Neural progenitor cell (in vitro differentiated cells): ENCODE data around the gene GHR. TPM values are rescaled to one million over a fixed set of nuclear protein-coding genes. Genes with fewer than 3 reads are reported as not detected.

Experiments used
- DNase-seq: peaks from one replicate; pipeline ENCODE4 v3.0.0-alpha.2; 2016; ENCODE audit warnings: low spot score
- H2AFZ ChIP-seq: fragments of 200-600 bp; sonication (generic); replicated peaks from 2 replicates; pipeline ENCODE4 v1.6.1; 2016; ENCODE audit warnings: antibody characterized with exemption
- H3F3A ChIP-seq: fragments of 200-600 bp; sonication (generic); 2 replicates; pipeline ENCODE4 v1.6.1; 2016; ENCODE audit warnings: antibody characterized with exemption, low read depth
- H3K27ac ChIP-seq: fragments of 200-600 bp; sonication (generic); 2 replicates; pipeline ENCODE4 v1.5.1; 2016; ENCODE audit warnings: mild to moderate bottlenecking
- H3K27me3 ChIP-seq: fragments of 200-600 bp; sonication (generic); 2 replicates; pipeline ENCODE4 v1.6.1; 2016; ENCODE audit warnings: mild to moderate bottlenecking, moderate library complexity
- H3K36me3 ChIP-seq: fragments of 200-600 bp; sonication (generic); 2 replicates; pipeline ENCODE4 v1.5.1; 2016
- H3K4me1 ChIP-seq: fragments of 200-600 bp; sonication (generic); 2 replicates; pipeline ENCODE4 v1.6.1; 2016; ENCODE audit warnings: mixed run types
- H3K4me2 ChIP-seq: fragments of 200-600 bp; sonication (generic); 2 replicates; pipeline ENCODE4 v1.6.1; 2016
- H3K4me3 ChIP-seq: fragments of 200-600 bp; sonication (generic); 2 replicates; pipeline ENCODE4 v1.5.1; 2016
- H3K79me2 ChIP-seq: fragments of 200-600 bp; sonication (generic); 2 replicates; pipeline ENCODE4 v1.6.1; 2016; ENCODE audit warnings: low read depth
- H3K9ac ChIP-seq: fragments of 200-600 bp; sonication (generic); 2 replicates; pipeline ENCODE4 v1.6.1; 2016
- H3K9me3 ChIP-seq: fragments of 200-600 bp; sonication (generic); 2 replicates; pipeline ENCODE4 v1.5.1; 2016; ENCODE audit warnings: low read depth
- H4K20me1 ChIP-seq: fragments of 200-600 bp; sonication (generic); 2 replicates; pipeline ENCODE4 v1.6.1; 2016; ENCODE audit warnings: low read depth
- H3K27ac Mint-ChIP-seq: 3 replicates; pipeline ENCODE4 v1.8.0; 2021; ENCODE audit warnings: mixed read lengths
- H3K27me3 Mint-ChIP-seq: 2 replicates; pipeline ENCODE4 v1.8.0; 2022; ENCODE audit warnings: low read depth, mild to moderate bottlenecking, inconsistent platforms, moderate library complexity, mixed read lengths; ENCODE audit not compliant: insufficient read depth
- H3K36me3 Mint-ChIP-seq: 3 replicates; pipeline ENCODE4 v1.8.0; 2021; ENCODE audit warnings: mixed read lengths
- H3K4me1 Mint-ChIP-seq: 3 replicates; pipeline ENCODE4 v1.8.0; 2021; ENCODE audit warnings: mixed read lengths
- H3K4me3 Mint-ChIP-seq: 3 replicates; pipeline ENCODE4 v1.8.0; 2021; ENCODE audit warnings: mild to moderate bottlenecking, moderate library complexity, mixed read lengths
- H3K9me3 Mint-ChIP-seq: 3 replicates; pipeline ENCODE4 v1.8.0; 2020; ENCODE audit warnings: mixed read lengths
- CTCF ChIP-seq: fragments of 200-600 bp; sonication (generic); IDR thresholded peaks from 2 replicates; pipeline ENCODE4 v1.5.1; 2017; ENCODE audit warnings: antibody characterized with exemption, mild to moderate bottlenecking
- EZH2 ChIP-seq: fragments of 200-600 bp; sonication (generic); IDR thresholded peaks from 2 replicates; pipeline ENCODE4 v1.6.1; 2017; ENCODE audit warnings: antibody characterized with exemption, mild to moderate bottlenecking, moderate library complexity
- EZH2phosphoT487 ChIP-seq: fragments of 200-600 bp; sonication (generic); IDR thresholded peaks from 2 replicates; pipeline ENCODE4 v1.6.1; 2017; ENCODE audit warnings: antibody characterized with exemption
- total RNA-seq: library from RNA; depleted of rRNA; stranded (reverse); fragments of >200 nt; gene quantifications from 2 replicates; pipeline ENCODE4 v1.2.3, GENCODE V29; 2015; ENCODE audit warnings: low replicate concordance

The GHR gene
- total RNA-seq, 1 donor from 2014 or later: 0.07 TPM

DNA sequence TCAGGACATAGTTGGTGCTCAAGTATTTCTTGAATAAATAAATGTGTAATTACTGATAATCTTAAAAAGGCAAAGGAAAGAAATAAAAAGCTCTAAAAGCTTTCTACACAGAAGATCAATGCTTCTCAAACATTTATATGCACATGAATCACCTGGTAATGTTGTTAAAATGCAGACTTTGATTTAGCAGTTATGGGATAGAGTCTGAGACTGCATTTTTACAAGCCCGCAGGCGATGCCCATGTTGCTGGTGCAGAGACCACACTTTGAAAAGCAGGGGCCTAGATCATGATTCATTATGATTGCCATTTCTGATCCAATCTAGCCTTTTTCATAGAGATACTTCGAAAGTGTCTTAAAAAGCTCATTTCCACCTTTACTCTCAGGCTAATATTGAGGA, 329.9 kb downstream of the GHR start:
- H2AFZ ChIP-seq: no peak overlapping the region
- no peaks in the 10 kb centered on the region for H4K20me1 ChIP-seq
- H3K4me1 ChIP-seq: no peaks in the 10 kb centered on the region
- TF ChIP-seq CTCF (no peak), EZH2 (no peak), EZH2phosphoT487 (no peak)
- H3K79me2 ChIP-seq: no peaks in the 10 kb centered on the region
- no peak overlapping the region for H3K4me2 ChIP-seq
- Mint-ChIP-seq H3K27ac (no peak overlapping the region), H3K36me3 (no peaks in the 10 kb centered on the region), H3K4me3 (no peak overlapping the region), H3K27me3 (peaks cover 2% of the 10 kb centered on the region), H3K4me1 (no peaks in the 10 kb centered on the region), H3K9me3 (no peaks in the 10 kb centered on the region)
- no peak overlapping the region for H3K4me3 ChIP-seq
- H3K36me3 ChIP-seq: no peaks in the 10 kb centered on the region
- H3K27ac ChIP-seq: no peak overlapping the region
- H3K9ac ChIP-seq: no peak overlapping the region
- no peak for DNase-seq
- H3K9me3 ChIP-seq: no peaks in the 10 kb centered on the region
- H3F3A ChIP-seq: no peaks in the 10 kb centered on the region
- no peaks in the 10 kb centered on the region for H3K27me3 ChIP-seq

GRCh38 chr5:42756606-42757601, 333.7 kb downstream of the GHR start, which contains the start of gene CCDC152:
TSS of gene CCDC152 (plus strand) at chr5:42756818. CDS start at chr5:42759122, 2,304 bp downstream.
- no peaks in the 10 kb centered on the region for H4K20me1 ChIP-seq
- H3K4me3 Mint-ChIP-seq: no peak within 1 kb of the TSS
- H3K4me2 ChIP-seq: peak within 1 kb of the TSS; percentile 72
- no peaks in the 10 kb centered on the region for H3K36me3 ChIP-seq
- H3K4me3 ChIP-seq: peak within 1 kb of the TSS; percentile 59
- no peaks in the 10 kb centered on the region for H3K9me3 Mint-ChIP-seq
- H3K79me2 ChIP-seq: no peaks in the 10 kb centered on the region
- no peaks in the 10 kb centered on the region for H3K27me3 ChIP-seq
- DNase-seq: peak; percentile 58
- H3K27me3 Mint-ChIP-seq: peaks cover 2% of the 10 kb centered on the region
- H3K9ac ChIP-seq: no peak within 1 kb of the TSS
- TF ChIP-seq EZH2 (no peak), CTCF (no peak), EZH2phosphoT487 (no peak)
- H2AFZ ChIP-seq: peak within 1 kb of the TSS; percentile 90
- H3K27ac Mint-ChIP-seq: no peak within 1 kb of the TSS
- H3K9me3 ChIP-seq: no peaks in the 10 kb centered on the region
- H3F3A ChIP-seq: no peaks in the 10 kb centered on the region
- no peak within 1 kb of the TSS for H3K27ac ChIP-seq
- no peaks in the 10 kb centered on the region for H3K36me3 Mint-ChIP-seq
- no peaks in the 10 kb centered on the region for H3K4me1 ChIP-seq
- no peaks in the 10 kb centered on the region for H3K4me1 Mint-ChIP-seq

GRCh38 chr5:42759456-42759855, 336.2 kb downstream of the GHR start:
- Histone ChIP-seq H3K4me2 (no peak overlapping the region), H3K36me3 (no peaks in the 10 kb centered on the region), H3F3A (no peaks in the 10 kb centered on the region), H3K4me1 (no peaks in the 10 kb centered on the region), H3K9me3 (no peaks in the 10 kb centered on the region), H3K79me2 (no peaks in the 10 kb centered on the region), H3K4me3 (no peak overlapping the region), H3K27ac (no peak overlapping the region), H3K9ac (no peak overlapping the region), H4K20me1 (no peaks in the 10 kb centered on the region), H2AFZ (no peak overlapping the region), H3K27me3 (no peaks in the 10 kb centered on the region)
- Mint-ChIP-seq H3K27me3 (peaks cover 2% of the 10 kb centered on the region), H3K4me3 (no peak overlapping the region), H3K4me1 (no peaks in the 10 kb centered on the region), H3K27ac (no peak overlapping the region), H3K36me3 (no peaks in the 10 kb centered on the region), H3K9me3 (no peaks in the 10 kb centered on the region)
- TF ChIP-seq CTCF (no peak), EZH2 (no peak), EZH2phosphoT487 (no peak)
- DNase-seq: no peak
